Activated naive CD8-positive, alpha-beta T cell treated with anti-CD3 and anti-CD28 coated beads, Interleukin-2, amount 50 U/mL, for 16 hours (primary cell): ENCODE results near the gene ACSF3.
"Not testable (repeated sequence)": the region's sequence is repeated elsewhere in the genome, so short reads cannot be mapped to it uniquely, and the experiment has no call there.

Experiments used
- DNase-seq: peaks from one replicate; pipeline ENCODE4 v3.0.0-alpha.2; 2020; ENCODE audit warnings: low read depth, low spot score

Gene ACSF3

GRCh38 chr16:89160977-89161701, 67.5 kb downstream of the ACSF3 start:
- DNase-seq, result no peak

- DNase-seq, result no peak
Measured at GRCh38 chr16:89161763-89162713, 68.4 kb downstream of the ACSF3 start.

- no peak for DNase-seq
Measured at GRCh38 chr16:89163297-89163696, 69.6 kb downstream of the ACSF3 start.

- DNase-seq, result no peak
Measured at GRCh38 chr16:89164436-89164835, 70.8 kb downstream of the ACSF3 start.

GRCh38 chr16:89164847-89165680, 71.4 kb downstream of the ACSF3 start:
- no peak for DNase-seq

- not testable (repeated sequence) for DNase-seq
Measured at GRCh38 chr16:89165681-89165979, 72.0 kb downstream of the ACSF3 start.

GRCh38 chr16:89166696-89167424, 73.2 kb downstream of the ACSF3 start:
- DNase-seq, result no peak

- peak; percentile 76 for DNase-seq
Measured at GRCh38 chr16:89167425-89167941, 73.8 kb downstream of the ACSF3 start.

GRCh38 chr16:89168381-89169189, 74.9 kb downstream of the ACSF3 start:
- DNase-seq, result no peak

- no peak for DNase-seq
Measured at GRCh38 chr16:89169778-89170177, 76.1 kb downstream of the ACSF3 start.

GRCh38 chr16:89170346-89171215, 76.9 kb downstream of the ACSF3 start:
- DNase-seq, result no peak

GRCh38 chr16:89171216-89172170, 77.8 kb downstream of the ACSF3 start, which contains the start of gene CDH15:
CDH15 (plus strand) TSS chr16:89171748; CDS start chr16:89171832, 84 bp downstream.
- DNase-seq, result peak; percentile 85

GRCh38 chr16:89172171-89172527, 78.5 kb downstream of the ACSF3 start:
- DNase-seq, result no peak

- DNase-seq, result no peak
Measured at GRCh38 chr16:89172528-89173173, 79.0 kb downstream of the ACSF3 start.

GRCh38 chr16:89173174-89173921, 79.7 kb downstream of the ACSF3 start:
- DNase-seq, result no peak

GRCh38 chr16:89174055-89174827, 80.6 kb downstream of the ACSF3 start:
- DNase-seq, result no peak
